LoVo (cell line): ENCODE data around the gene FBH1.
A peak's percentile ranks its signal among the peaks of the same experiment; 100 is the strongest.
"Not testable (repeated sequence)": the region's sequence is repeated elsewhere in the genome, so short reads cannot be mapped to it uniquely, and the experiment has no call there.

Source experiments
- DNase-seq: peaks from one replicate; pipeline ENCODE4 v3.0.0-alpha.2; 2016; ENCODE audit warnings: low spot score

The FBH1 gene

DNA sequence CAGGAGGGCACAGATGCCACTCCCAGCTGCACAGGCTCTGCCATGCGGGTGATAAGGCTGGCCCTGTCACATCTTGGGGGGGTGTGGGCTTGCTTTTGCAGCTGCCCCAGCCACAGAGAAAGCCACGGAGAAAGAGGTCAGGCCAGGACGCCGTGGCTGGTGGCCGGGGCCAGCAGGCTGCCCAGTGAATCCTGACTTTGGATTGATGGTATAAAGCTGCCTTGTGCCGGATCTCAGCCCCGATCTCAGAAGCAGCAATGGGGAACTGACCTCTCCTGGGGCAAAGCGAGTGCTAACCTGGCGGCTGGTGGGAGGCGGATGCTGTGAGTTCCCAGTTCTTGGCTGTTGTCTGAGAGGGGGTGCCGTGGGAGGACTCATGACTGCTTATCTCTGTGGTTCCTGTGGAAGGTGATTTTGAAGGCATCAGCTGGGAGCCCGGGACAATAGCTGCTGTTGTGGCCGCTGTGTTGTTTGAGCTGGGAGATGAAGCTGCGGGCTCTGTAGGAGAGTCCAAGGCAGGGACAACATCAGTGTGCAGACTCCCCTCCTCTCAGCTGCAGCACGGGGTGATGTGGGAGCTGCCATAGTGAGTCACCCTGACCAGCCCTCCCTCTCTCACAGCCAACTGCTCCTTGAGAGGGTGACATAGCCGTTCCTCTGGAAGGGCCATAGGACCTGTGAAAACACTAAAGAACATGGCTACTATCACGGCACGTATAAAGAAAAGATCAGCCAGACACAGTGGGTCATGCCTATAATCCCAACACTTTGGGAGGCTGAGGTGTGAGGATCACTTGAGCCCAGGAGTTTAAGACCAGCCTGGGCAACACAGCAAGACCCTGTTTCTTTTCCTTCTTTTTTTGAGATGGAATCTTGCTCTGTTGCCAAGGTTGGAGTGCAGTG is 70.3 kb downstream of the FBH1 start:
- no peak for DNase-seq

DNA sequence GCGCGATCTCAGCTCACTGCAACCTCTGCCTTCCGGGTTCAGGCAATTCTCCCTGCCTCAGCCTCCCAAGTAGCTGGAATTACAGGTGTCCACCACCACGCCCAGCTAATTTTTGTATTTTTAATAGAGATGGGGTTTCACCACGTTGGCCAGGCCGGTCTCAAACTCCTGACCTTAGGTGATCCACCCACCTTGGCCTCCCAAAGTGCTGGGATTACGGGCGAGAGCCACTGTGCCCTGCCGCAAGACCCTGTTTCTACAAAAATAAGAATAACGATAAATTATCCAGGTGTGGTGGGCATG is 70.9 kb downstream of the FBH1 start:
- DNase-seq, result not testable (repeated sequence)

DNA sequence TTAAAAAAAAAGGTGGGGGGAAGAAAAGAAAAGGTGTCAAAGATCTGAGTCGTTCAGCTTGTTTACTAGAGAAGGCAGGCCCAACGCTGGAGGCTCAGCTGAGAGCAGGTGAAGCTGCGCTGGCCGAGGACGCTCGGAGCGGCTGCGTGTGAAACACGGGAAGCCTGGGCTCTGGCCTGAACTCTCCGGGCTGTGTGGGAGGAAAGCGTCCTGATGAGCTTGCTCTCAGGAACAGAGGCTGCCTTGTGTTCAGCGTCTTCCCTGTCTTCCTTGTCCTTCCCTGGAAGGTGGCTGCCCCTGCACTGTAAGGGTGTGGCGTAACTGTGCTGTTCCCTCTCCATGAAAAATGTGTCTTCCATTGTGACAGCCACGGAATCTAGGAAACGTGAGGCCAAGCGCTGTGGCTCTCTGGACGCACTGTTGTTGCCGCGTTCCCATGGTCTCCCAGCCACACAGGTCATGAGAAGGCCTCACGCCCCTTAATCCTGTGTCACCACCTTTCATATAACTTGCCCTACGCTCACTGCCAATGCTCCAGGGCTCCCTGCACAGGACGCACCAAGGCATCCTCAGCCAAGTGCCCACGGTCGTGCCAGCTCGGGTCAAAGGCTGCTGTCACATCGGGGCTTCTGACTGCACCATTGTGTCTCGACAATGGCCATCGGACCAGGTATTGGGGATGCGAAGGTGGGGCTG is 71.5 kb downstream of the FBH1 start:
- DNase-seq, result no peak

DNA sequence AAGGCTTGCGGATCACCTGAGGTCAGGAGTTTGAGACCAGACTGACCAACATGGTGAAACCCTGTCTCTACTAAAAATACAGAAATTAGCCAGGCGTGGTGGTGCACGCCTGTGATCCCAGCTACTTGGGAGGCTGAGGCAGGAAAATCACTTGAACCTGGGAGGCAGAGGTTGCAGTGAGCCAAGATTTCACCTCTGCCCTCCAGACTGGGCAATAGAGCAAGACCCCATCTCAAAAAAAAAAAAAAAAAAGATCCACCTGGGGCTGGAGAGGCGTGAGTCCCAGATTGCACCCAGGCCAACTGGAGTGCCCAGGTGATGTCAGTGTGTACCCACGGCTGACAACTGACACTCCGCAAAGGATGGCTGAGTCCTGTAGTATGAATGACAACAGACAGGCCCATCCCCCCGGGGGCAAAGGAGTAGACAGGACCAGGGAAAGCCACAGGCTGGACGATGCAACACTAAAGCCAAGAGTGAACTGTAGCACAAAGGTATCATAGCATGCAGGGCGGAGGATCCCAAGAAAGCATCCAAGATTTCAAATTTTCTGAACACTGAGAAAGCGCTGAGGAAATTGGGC is 72.4 kb downstream of the FBH1 start:
- not testable (repeated sequence) for DNase-seq

DNA sequence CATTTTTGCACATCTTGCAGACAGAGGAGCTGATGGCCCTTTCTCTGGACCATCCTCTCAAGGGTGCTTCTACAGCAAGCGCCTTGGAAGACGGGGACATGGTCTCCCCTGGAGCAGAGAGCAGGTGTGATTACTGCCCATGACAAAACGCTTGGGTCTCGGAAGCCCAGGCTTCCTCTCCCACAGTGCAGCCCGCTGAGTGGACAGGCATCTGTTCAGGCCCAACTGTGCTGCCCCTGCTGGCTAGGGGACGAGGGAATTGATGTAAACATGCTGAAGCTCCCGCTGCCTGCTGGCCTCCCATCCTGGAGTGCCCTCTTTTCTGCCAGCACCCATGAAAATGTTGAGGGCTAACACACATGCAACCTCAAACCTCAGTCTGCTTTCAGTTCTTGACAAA is 73.0 kb downstream of the FBH1 start:
- DNase-seq, result no peak

DNA sequence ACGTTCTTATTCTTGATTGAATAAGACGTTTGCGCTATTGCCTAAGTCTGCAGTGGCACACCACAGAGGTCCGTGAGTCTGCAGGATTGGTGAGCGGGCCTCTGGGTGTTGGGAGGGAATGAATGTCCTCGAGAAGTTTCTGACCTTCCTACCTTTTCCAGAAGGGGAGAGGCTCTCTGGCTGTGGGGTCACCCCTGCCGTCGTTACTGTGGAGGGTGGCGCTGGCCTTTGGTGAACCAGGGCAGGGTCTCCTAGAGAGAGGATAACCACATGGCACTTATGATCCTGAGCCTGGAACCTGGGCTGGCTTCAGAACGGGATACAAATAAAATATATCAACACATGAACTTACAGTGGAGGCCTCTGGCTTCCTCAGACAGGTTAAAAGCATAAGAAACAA is 73.5 kb downstream of the FBH1 start:
- DNase-seq, result no peak

DNA sequence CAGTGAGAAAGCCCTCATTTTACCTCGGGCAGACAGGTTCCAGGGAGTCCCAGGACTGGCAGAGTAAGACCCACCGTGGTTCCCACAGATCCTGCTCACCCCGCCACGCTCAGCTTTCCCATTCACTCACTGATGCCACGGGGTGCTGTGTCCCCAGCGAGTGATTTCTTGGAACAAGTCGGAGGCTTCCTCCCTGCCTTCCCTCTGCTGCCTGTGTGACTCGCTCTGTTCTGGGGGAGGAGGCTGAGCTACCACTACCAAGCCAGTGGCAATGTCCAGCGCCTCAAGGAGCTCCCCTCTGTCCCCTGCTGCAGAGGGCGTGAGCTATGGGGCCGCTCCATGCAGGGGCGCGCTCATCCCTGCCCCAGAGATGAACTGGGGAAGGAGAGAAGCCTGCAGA is 74.7 kb downstream of the FBH1 start:
- no peak for DNase-seq

DNA sequence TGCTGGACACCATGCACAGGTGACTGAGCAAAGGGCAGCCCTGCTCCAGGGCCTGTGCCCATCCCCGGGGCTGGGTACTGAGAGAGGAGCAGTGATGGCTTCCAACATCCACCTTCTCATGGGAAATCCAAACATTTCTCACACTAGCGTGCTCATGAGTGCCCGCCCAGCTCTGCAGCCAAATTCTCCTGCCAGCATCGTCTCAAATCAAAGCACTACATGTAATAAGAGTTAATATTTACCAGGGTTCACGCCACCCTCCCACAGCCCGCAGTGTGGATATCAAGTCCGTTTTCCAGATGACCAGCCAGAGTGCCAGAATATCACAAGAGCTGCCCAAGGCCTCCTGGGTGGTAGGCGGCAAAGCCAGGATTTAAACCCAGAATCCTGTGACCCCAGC is 75.2 kb downstream of the FBH1 start:
- no peak for DNase-seq

DNA sequence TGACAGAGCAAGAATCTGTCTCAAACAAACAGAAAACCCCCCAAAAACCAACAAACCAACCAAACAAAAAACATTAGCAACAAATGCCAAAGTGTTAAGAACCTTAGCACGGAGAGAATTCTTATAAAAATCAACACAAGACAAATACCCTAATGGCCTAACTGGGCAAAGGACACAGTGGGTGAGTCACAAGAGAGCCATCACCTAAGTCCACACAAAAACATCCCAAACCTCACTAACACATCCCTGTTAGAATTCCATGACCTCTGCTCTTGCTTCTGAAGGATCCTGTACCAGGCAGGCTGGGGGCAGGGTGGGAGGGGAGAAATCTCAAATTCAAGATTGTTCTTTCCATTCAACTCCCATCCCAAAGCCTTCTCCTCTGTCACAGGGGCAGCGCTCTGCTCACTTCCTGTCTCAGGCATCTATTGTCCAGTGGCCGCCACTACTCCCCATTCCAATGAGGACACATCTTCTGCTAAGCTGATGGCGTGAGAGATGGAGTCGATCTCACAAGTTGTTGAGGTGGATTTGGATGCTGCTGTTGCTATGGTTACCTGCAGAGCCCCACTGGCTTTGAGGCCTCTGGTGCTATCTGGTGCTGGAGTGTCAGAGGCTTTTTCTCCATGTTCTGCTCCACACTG is 78.1 kb downstream of the FBH1 start:
- no peak for DNase-seq

DNA sequence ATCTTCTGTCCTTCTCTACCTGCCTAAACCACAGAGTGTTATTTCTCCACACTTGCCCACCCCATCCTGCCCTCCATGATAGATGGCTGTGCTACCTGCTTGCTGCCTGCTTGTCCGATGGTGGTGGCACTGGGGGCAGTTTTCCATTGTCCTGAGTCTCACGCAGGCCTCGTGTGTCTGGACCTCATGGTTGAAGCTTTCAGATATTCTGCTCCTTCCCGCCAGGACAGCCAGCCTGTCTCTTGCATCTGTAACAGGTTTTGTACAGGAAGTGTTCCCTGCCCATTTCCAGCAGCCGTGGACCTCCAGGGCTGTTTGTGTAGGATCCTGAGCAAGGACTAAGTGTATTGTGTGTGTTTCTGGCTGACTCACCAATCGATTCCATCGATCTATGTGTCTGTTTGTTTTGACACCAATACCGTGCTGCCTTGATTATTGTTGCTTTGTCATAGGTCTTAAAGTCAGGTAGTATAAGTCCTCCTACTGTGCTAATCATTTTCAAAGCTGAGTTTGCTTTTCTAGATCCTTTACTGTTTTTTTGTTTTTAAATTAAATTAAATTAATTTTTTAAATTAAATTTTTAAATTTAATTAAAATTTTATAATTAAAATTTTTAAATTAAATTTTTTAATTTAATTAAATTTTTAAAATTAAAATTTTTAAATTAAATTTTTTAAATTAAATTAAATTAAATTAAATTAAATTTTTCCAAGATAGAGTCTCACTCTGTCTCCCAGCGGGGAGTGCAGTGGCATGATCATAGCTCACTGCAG is 78.8 kb downstream of the FBH1 start:
- DNase-seq, result no peak

DNA sequence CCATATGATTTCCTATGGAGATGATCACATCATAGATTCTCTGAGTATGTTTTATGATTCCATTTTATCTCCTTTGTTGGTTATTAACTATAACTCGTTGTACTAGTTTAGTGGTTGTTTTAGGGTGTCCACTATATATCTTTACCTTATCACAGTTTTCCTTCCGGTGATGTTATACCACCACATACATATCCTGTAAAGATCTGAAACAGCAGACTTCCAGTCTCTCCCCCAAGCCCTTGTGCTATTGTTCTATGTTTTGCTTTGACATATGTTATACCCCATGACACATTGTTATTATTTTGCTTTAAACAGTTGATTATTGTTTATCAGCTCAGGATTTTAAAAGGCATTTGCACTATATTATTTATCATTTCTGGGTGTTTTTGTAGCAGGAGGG is 80.0 kb downstream of the FBH1 start:
- DNase-seq, result no peak

DNA sequence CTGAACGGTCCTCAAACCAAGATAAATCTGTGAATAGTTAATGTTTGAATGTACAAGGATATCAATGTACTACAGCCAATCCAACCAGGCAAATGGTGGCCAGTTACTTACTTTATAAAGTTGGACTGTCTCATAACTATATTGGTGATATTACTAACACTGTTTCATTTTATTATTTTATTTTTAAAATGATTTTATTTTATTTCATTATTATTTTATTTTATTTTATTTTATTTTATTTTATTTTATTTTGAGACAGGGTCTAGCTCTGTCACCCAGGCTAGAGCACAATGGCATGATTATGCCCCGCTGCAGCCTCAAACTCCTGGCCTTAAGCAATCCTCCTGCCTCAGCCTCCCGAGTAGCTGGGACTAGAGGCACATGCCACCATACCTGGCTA is 80.5 kb downstream of the FBH1 start:
- DNase-seq, result no peak

DNA sequence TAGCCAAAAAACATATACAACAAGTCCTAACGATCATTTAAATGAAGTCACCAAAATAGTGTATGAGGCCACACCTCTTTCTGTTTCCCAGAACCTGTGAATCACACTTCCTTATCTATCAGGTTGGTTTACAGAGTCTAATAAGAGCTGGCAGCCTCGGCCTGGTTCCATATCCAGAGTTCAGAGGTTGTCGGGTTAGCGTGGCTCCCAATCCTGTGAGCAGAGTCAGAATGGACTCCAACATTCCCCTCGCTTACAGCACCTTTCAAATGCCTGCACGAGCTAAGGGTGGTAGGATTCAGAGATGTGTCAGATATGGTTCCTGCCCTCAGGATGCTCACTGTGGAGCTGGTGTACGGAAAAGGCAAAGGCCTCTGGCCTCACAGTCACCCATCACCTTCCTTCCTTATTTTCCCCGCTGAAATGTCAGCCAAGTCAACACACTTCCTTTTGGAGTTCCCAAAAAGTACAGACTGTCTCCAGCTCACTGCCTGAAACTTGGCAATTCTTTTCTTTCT is 81.3 kb downstream of the FBH1 start:
- peak; percentile 66 for DNase-seq

DNA sequence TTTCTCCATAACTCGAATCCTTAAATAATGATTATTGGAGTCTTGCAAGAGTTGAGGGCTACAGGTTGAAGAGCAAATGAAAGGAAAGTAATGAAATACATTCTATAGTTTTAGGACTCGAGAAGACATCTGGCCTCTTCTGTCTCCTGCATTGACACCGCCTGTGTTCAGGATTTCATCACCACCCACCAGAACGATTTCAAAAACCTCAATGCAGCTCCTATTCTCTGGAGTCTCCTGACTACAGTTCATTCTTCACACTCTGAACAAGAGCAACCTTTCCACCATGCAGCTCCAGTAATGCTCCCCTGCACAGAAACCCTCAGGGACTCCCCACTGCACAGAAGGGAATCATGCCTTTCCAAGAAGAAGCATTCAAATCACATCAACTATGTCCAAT is 81.8 kb downstream of the FBH1 start:
- no peak for DNase-seq

DNA sequence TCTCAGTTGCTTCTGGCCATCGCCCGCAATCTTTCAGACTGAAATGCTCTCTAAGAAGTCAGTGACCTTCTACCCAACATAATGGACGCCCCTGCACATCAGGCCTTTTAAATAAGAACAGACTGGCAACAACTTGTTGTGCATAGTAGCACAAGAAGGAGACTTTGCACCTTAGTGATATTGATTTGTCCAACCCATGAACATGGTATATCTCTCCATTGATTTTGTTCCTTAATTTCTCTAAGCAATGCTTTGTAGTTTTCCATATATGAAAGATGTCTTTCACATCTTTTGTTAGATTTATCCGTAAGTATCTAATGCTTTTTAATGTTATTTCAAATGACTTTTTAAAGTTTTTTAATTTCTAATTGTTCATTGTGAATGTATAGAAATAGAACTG is 83.0 kb downstream of the FBH1 start:
- no peak for DNase-seq

DNA sequence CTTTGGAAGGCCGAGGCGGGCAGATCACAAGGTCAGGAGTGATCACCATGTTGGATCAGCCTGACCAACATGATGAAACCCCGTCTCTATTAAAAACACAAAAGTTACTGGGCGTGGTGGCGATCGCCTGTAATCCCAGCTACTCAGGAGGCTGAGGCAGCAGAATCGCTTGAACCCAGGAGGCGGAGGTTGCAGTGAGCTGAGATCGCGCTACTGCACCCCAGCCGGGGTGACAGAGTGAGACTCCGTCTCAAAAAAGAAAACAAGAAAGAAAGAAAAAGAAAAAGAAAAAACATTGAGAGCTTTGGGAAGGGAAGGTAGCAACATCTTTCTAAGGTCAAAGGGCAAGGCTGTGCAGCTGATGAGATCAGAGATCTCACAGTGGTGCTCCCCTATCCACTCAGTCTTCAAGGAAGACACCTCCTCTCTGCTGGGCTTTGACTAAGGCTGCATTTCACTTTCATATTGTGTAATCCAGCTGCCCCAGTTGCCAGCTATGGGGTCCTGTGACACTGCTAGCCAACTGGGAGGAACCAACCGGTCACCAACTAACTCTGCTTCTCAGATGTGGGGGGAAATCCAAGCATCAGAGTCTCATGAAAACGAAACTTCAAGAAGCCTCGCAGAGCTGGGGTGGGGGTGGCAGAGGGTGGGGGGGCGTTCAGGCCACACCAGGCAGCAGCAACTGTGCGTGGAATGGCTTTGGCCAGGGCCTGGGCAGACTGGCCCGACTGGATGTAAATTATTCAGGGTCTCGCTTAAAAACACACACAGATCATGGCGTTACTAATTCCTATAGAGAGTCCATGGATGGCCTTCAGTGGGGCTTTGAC is 85.8 kb downstream of the FBH1 start:
- DNase-seq, result peak; percentile 48

DNA sequence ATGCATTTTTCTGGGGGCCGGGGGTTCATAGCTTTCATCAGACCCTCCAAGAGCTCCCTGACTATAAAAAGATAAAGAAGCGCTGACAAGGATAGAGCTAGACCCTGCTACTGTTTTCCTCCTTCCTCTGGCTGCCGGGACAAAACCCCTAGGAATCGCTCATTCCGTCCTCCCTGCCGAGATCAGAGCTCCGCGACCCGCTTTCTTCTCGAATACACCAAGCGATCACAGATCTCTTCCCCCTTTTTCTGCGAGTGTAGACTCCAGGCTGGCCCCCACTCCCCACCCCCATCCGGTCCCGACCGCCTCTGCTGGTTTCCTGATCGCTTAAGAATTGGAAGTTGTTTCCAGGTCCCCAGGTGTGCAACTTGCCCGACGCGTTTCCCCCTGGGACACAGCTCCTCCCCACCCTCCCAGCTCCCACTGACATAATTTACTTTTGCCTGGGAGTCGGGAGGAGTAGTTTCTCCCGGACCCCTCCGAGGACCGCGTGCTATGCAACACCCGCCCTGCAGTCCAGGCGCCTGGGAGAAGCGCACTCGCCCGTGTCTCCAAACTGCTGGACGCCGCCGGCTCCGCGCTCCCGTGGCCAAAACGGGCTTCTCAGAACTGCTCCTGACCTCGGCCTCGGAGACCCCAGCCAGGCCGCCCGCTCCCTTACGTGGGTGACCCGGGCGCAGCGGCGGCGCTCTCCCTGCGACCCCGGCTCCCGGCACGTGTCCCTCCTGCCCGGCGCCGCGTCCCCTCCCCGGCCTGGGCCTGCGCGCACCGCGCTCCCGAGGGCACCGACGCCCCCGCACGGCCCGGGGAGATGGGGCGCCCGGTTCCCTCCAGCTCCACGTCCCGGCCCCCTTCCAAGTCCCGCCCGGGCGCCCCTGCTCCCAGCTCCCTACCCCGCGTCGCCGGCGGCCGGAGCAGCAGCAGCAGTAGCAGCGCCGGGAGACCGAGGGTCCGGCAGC is 86.7 kb downstream of the FBH1 start:
- DNase-seq, result peak; percentile 44

DNA sequence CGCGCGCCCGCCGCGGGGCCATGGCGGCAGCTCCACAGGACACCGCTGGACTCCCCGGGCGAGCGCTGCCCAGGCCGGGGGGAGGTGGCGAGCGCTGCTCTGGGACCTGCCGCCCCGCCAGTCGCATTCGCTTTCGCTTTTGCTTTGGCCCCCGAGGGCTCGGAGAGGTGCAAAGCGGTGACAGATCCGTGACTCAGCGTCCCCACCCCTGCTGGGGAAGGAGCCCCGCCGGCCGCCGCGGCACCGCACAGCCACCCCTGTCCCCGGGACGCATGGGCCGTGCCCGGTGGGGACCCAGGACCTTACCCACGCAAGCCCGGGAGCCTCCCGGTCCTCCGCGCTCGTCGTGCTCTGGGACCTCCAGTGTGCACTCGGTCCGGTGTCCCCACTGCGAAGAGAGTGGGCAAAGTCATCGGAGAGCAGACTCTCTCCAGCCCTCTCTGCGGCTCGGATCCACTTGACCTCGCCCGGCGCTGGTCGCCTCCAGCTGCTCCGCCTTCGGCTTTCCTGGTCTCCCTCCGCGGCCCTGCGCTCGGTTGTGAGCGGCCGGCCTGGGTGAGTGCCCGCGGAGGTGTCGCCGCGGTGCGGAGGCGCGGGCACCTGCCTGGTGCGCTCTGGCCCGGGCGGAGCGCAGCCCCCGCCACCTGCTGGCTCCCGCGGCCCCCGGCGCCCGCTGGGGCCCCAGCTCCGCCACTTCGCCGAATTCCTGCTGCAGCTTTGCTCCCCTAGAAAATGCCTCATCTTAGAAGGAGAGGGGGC is 87.6 kb downstream of the FBH1 start, which contains the start of gene IL15RA:
TSS of gene IL15RA (minus strand) at position 73 of the 759 bp plus-strand sequence. CDS start at position 22, 51 bp downstream.
- DNase-seq, result peak; percentile 87

DNA sequence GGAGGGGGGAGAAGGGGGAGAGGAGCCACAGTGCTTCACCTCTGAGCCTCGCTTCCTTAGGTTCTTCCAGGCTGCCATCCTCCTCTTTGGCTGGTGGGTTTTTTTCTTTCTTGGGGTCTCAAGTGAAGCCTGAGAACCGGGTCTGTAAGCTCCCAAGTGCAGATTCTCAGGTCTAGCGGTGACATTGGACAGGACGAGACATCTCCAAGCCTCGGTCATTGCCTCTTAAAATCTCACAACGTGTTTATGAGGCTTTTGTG is 88.1 kb downstream of the FBH1 start:
- no peak for DNase-seq
